ENCODE results near the gene HMGN2.

DNA sequence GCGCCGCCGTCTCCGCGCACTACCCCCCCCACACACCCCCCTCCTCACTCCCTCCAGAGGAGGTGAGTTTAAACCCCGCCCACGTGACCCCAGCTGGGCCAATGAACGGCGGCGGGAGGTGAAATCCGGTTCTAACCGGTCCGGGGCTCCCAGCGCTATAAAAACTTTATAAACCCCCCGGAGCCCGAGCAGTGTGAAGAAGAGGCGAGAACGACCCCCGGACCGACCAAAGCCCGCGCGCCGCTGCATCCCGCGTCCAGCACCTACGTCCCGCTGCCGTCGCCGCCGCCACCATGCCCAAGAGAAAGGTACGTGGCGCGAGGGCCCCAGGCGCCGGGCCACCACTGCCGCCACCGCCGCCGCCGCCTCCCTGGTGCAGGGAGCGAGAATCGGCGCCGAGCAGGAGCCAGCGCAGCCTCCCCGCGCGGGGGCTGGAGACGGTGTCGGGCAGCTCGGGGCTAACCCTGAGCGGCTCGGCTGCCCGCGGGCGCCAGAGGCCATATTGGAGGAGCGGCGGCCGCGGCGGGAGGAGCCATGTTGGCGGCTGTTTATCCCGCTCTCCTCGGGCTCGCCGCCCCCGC is at the start of gene HMGN2:
- TF ChIP-seq, protein P1, sequence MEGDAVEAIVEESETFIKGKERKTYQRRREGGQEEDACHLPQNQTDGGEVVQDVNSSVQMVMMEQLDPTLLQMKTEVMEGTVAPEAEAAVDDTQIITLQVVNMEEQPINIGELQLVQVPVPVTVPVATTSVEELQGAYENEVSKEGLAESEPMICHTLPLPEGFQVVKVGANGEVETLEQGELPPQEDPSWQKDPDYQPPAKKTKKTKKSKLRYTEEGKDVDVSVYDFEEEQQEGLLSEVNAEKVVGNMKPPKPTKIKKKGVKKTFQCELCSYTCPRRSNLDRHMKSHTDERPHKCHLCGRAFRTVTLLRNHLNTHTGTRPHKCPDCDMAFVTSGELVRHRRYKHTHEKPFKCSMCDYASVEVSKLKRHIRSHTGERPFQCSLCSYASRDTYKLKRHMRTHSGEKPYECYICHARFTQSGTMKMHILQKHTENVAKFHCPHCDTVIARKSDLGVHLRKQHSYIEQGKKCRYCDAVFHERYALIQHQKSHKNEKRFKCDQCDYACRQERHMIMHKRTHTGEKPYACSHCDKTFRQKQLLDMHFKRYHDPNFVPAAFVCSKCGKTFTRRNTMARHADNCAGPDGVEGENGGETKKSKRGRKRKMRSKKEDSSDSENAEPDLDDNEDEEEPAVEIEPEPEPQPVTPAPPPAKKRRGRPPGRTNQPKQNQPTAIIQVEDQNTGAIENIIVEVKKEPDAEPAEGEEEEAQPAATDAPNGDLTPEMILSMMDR (IDR thresholded peaks at IDR 0.05) = no peak
- TF ChIP-seq EZH2 (IDR thresholded peaks at IDR 0.05) (no peak), EZH2phosphoT487 (IDR thresholded peaks at IDR 0.05) (no peak)

All from neural progenitor cell (in vitro differentiated cells).